Gastrocnemius medialis (tissue), 4 donors: ENCODE measurements around the gene CRELD1. TPM values are rescaled to one million over a fixed set of nuclear protein-coding genes. Genes with fewer than 3 reads are reported as not detected.
"Not testable (repeated sequence)": the region's sequence is repeated elsewhere in the genome, so short reads cannot be mapped to it uniquely, and the experiment has no call there.

ENCODE experiments used
- ATAC-seq, 2 donors: fragments of 150-250 bp; one replicate each; pipeline ENCODE4 v1.9.1; 2016
- DNase-seq, 2 donors: peaks; one replicate each; pipeline ENCODE4 v3.0.0-alpha.2; 2019
- H3K27ac ChIP-seq, 4 donors: fragments of 200-600 bp; sonication (generic); 1 replicate in 1 of 4; 2 replicates in 3 of 4; pipeline ENCODE4 v1.5.1; 2016 to 2018; ENCODE audit warnings: mild to moderate bottlenecking in 2 of 4, moderate library complexity in 1 of 4
- H3K27me3 ChIP-seq, 3 donors: fragments of 200-600 bp; sonication (generic) in 2 of 3; 1 replicate in 1 of 3; 2 replicates in 2 of 3; pipeline versions ENCODE4 v1.5.1 to v1.6.0; 2016 to 2019; ENCODE audit warnings: mild to moderate bottlenecking in 1 of 3, moderate library complexity in 1 of 3
- H3K36me3 ChIP-seq, 2 donors: fragments of 200-600 bp; sonication (generic) in 1 of 2; one replicate each; pipeline ENCODE4 v1.5.1; 2017 to 2018
- H3K4me1 ChIP-seq, 2 donors: fragments of 200-600 bp; sonication (generic) in 1 of 2; one replicate each; pipeline ENCODE4 v1.5.1; 2016 to 2017; ENCODE audit warnings: mild to moderate bottlenecking in 2 of 2
- H3K4me3 ChIP-seq, 4 donors: fragments of 200-600 bp; sonication (generic) in 3 of 4; 1 replicate in 1 of 4; 2 replicates in 3 of 4; pipeline ENCODE4 v1.5.1; 2016 to 2019; ENCODE audit warnings: mild to moderate bottlenecking in 2 of 4
- H3K9me3 ChIP-seq, 3 donors: fragments of 200-600 bp; sonication (generic) in 2 of 3; 1 replicate in 1 of 3; 2 replicates in 2 of 3; pipeline ENCODE4 v1.5.1; 2016 to 2019
- POLR2A ChIP-seq, 2 donors: fragments of 450-650 bp; IDR thresholded peaks; one replicate each; pipeline ENCODE4 v1.6.1; 2017; ENCODE audit warnings: antibody characterized with exemption in 2 of 2, mild to moderate bottlenecking in 2 of 2, moderate library complexity in 2 of 2
- in situ Hi-C, 4 donors: fragments of 200-750 bp; cut with MboI; loops; one replicate each; pipeline versions ENCODE4 v1.15.0 to v1.8.0; 2017; ENCODE audit warnings: low sequenced_read_pairs in 4 of 4
- intact Hi-C: fragments of 100-400 bp; cut with DNase I; formaldehyde crosslinking; loops from one replicate; pipeline ENCODE4 v1.15.1; 2023; ENCODE audit warnings: low total_unique reads
- total RNA-seq, 4 donors: library from RNA; depleted of rRNA; stranded (reverse); fragments of >200 nt; gene quantifications; one replicate each; pipeline versions ENCODE4 v1.1.0 to v1.2.3, GENCODE V29; 2016
- TF ChIP-seq, protein P1 (sequence below), 5 experiments: fragments of 450-650 bp in 3 of 5; fragments of 200-600 bp in 2 of 5; sonication (generic) in 2 of 5; IDR thresholded peaks in 4 of 5; conservative IDR thresholded peaks in 1 of 5; 1 replicate in 4 of 5; 2 replicates in 1 of 5; pipeline ENCODE4 v1.5.1; 2016 to 2019; ENCODE audit warnings: antibody characterized with exemption in 5 of 5, mild to moderate bottlenecking in 3 of 5, moderate library complexity in 3 of 5

CRELD1 gene
- total RNA-seq, 4 donors from 2014 or later: 31.6 to 42.3 (median 37.1) TPM

DNA sequence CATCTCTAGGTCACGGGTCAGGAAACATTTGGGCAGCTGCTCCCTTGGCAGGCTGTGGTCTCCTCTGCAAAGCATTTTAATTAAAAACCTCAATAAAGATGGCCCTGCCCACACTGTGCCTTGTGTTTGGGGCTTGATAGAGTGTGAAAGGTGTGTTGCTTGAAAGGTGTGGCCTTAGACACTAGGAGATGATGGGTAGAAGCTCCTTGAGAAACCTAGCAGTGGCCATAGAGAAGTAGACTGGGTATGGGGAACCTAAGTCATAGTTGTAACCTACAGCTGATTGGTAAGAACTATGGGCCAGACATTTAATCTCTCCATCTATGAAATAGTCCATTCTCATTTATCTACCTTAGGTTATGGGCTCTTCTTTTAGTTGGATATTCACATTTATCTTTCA lies 39.9 kb upstream of the CRELD1 start:
- ATAC-seq: no peak

DNA sequence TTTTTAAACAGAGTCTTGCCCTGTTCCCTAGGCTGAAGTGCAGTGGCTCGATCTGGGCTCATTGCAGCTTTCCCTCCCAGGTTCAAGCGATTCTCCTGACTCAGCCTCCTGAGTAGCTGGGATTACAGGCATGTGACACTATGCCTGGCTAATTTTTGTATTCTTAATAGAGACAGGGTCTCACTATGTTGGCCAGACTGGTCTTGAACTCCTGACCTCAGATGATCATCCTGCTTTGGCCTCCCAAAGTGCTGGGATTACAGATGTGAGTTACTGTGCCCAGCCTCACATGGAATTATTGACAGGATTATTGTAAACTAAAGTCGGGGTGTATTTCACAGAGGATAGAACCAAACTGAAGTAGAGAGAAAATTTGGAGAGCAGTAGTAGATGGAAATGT lies 37.9 kb upstream of the CRELD1 start:
- in situ Hi-C loops, ATAC-seq, H3K4me3 ChIP-seq, H3K27me3 ChIP-seq, intact Hi-C loops, H3K4me1 ChIP-seq, DNase-seq, H3K9me3 ChIP-seq: not testable (repeated sequence)
- H3K27ac ChIP-seq: peak overlapping the region in 2 of 4 donors; percentile 16 to 72
- peaks cover 0 to 20% of the 10 kb centered on the region in 2 donors for H3K36me3 ChIP-seq

More for the DNA sequence above, 39.9 kb upstream of the CRELD1 start:
- Histone ChIP-seq H3K4me1 (peaks cover 11% of the 10 kb centered on the region in 2 donors), H3K9me3 (no peaks in the 10 kb centered on the region), H3K27ac (peak overlapping the region; percentile 2 to 72 (median 40)), H3K4me3 (no peak overlapping the region), H3K27me3 (no peaks in the 10 kb centered on the region), H3K36me3 (peaks cover 0 to 20% of the 10 kb centered on the region in 2 donors)
- in situ Hi-C loops: no loop called here
- DNase-seq: no peak
- intact Hi-C loops: no loop called here
- TF ChIP-seq, protein P1, sequence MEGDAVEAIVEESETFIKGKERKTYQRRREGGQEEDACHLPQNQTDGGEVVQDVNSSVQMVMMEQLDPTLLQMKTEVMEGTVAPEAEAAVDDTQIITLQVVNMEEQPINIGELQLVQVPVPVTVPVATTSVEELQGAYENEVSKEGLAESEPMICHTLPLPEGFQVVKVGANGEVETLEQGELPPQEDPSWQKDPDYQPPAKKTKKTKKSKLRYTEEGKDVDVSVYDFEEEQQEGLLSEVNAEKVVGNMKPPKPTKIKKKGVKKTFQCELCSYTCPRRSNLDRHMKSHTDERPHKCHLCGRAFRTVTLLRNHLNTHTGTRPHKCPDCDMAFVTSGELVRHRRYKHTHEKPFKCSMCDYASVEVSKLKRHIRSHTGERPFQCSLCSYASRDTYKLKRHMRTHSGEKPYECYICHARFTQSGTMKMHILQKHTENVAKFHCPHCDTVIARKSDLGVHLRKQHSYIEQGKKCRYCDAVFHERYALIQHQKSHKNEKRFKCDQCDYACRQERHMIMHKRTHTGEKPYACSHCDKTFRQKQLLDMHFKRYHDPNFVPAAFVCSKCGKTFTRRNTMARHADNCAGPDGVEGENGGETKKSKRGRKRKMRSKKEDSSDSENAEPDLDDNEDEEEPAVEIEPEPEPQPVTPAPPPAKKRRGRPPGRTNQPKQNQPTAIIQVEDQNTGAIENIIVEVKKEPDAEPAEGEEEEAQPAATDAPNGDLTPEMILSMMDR (IDR thresholded peaks at IDR 0.05 in 4 of 5, conservative IDR thresholded peaks at IDR 0.05 in 1 of 5): no peak
- TF ChIP-seq POLR2A (IDR thresholded peaks at IDR 0.05): no peak

DNA sequence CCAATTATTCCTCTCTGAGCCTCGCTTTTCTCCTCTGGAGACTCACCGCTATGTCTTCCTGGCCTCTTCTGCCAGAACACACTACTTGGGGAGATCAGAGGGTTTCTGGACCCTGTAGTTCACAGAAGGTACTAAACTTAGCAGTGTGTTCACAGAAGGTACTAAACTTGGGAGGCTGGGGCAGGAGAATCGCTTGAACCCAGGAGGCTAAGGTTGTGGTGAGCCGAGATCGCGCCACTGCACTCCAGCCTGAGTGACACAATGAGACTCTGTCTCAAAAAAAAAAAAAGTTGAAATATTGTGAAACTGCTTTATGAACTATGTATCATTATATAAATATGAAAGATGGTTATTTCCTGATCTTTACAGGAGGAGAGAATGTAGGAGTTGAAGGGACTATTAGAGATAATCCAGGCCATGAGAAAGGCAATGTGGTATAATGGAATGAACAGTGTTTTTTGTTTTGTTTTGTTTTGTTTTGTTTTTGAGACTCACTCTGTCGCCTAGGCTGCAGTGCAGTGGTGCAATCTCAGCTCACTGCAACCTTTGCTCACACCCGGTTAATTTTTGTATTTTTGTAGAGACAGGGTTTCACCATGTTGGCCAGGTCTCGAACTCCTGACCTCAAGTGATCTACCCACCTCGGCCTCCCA lies 36.8 kb upstream of the CRELD1 start:
- H3K27ac ChIP-seq, DNase-seq, H3K9me3 ChIP-seq, in situ Hi-C loops, H3K27me3 ChIP-seq, ATAC-seq, H3K4me3 ChIP-seq, intact Hi-C loops, H3K4me1 ChIP-seq: not testable (repeated sequence)
- H3K36me3 ChIP-seq: peaks cover 0 to 20% of the 10 kb centered on the region in 2 donors

DNA sequence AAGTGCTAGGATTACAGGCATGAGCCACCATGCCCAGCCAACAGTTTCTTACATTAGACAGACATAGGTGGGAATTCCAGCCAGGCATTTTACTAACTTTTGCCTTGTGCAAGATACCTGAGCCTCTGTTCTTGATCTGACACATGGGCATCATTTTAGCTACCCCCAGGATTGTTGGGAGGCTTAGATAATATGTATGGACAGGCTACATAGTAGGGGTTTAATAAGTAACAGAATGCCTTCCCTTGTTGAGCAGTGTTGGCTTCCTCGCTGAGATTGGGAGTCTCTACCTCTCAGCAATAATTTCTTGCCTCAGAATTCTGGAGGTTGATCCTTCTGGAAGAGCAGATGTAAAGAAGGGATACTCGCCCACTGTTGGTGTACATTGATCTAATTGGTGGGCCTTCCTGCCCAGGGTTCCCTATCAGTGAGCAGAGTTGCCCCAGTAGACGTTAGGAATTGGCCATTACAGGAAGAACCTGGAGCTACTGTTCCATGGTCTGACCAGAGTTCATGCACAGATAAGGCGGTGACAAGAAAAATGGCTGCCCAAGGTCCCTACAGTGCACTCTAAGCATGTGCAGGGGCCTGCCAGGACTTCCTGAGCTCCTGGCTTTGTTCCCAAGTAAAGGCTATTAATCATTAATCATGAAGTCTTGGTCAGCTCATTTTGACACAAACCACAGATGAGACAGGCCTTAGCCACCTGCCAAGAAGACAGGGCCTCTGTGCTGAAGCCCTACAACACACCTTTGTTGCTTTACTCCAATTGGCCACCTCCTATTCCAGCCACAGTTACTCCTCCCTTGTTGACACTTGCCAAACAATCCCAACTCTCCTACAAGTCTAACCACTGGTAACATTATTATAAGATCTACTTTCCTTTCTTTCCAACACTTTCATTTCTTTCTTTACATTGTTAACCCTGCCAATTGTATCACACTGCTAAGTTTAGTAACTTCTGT lies 35.9 kb upstream of the CRELD1 start:
- TF ChIP-seq, protein P1 (IDR thresholded peaks at IDR 0.05 in 4 of 5, conservative IDR thresholded peaks at IDR 0.05 in 1 of 5): no peak
- TF ChIP-seq POLR2A (IDR thresholded peaks at IDR 0.05): no peak
- in situ Hi-C loops: no loop called here
- DNase-seq: no peak
- intact Hi-C loops: no loop called here
- Histone ChIP-seq H3K36me3 (peaks cover 0 to 14% of the 10 kb centered on the region in 2 donors), H3K9me3 (no peaks in the 10 kb centered on the region), H3K4me3 (no peak overlapping the region), H3K27me3 (no peaks in the 10 kb centered on the region), H3K27ac (no peak overlapping the region), H3K4me1 (peaks cover 0 to 7% of the 10 kb centered on the region in 2 donors)
- ATAC-seq: peak in 1 of 2 donors; percentile 30

DNA sequence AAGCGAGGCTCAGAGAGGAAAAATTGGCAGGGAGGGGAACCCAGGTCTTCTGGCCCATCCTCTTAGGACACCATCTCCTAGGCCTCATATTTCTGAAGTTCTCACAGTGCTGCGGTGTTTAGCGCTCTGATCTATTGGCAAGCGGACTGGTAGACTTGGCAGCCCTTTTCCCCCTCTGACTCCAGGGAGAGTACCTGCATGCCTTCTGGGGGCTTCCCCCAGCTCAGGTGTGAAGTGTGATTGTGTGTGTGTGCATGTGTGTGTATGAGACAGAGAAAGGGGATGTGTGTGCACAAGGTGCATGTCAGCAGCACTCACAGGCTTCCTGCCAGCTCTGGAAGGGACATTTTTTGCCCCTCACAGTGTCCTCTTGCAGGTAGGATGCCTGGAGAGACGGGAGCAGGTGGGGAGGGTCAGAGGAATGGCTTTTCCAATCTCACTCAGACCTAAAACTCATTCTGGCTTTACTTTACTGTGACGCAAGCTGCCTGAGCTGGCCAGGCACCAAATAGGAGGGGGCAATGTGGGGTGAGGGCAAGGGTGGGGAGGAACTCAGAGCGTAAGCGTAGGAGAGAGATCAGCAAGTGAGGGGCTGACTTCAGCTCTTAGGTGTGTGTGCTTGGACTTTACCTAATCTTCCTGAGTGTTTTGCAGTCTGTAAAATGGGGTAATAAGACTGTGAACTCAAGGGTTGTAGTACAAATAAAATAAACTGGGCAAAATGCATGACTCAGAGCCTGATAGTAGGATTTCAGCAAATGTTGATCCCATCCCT lies 35.0 kb upstream of the CRELD1 start:
- in situ Hi-C loops (no loop called here), intact Hi-C loops (no loop called here)
- ATAC-seq: no peak
- DNase-seq: no peak
- no peak for TF ChIP-seq POLR2A (IDR thresholded peaks at IDR 0.05)
- TF ChIP-seq, protein P1 (IDR thresholded peaks at IDR 0.05 in 4 of 5, conservative IDR thresholded peaks at IDR 0.05 in 1 of 5): no peak
- Histone ChIP-seq H3K9me3 (no peaks in the 10 kb centered on the region), H3K4me3 (no peak overlapping the region), H3K4me1 (peaks cover 0 to 5% of the 10 kb centered on the region in 2 donors), H3K27ac (no peak overlapping the region), H3K36me3 (peaks cover 0 to 5% of the 10 kb centered on the region in 2 donors), H3K27me3 (no peaks in the 10 kb centered on the region)
